AG04450 (cell line): ENCODE measurements around the gene GPR65. TPM values are rescaled to one million over a fixed set of nuclear protein-coding genes. Genes with fewer than 3 reads are reported as not detected.

Experiments
- CTCF ChIA-PET: fragments of 300-600, 350-600 bp; formaldehyde crosslinking; extraction: SDS; loops from one replicate; lab custom pipeline; 2022; ENCODE audit warnings: antibody characterized with exemption, inconsistent platforms; lab: Charles Lee
- POLR2A ChIA-PET: fragments of 350-600 bp; formaldehyde crosslinking; extraction: SDS; loops from one replicate; lab custom pipeline; 2021; ENCODE audit warnings: antibody characterized with exemption, inconsistent platforms; lab: Yijun Ruan, JAX
- DNase-seq: peaks from one replicate; pipeline ENCODE4 v3.0.0-alpha.2; 2011; ENCODE audit warnings: low read depth, low spot score
- H3K27ac ChIP-seq: one replicate; pipeline ENCODE4 v1.5.1; 2012; ENCODE audit warnings: low read depth, low read length, control low read depth
- H3K27me3 ChIP-seq: one replicate; pipeline ENCODE4 v1.6.0; 2012; ENCODE audit warnings: low read length; ENCODE audit not compliant: control insufficient read depth, insufficient read depth
- H3K4me3 ChIP-seq: 2 replicates; pipeline ENCODE4 v1.5.1; 2011; ENCODE audit warnings: mild to moderate bottlenecking, low read depth, low read length, control low read depth
- H3K9me3 ChIP-seq: 2 replicates; pipeline ENCODE4 v1.5.1; 2012; ENCODE audit warnings: low read length; ENCODE audit not compliant: control insufficient read depth, insufficient read depth
- CTCF ChIP-seq: IDR thresholded peaks from 2 replicates; pipeline ENCODE4 v1.5.1; 2011; ENCODE audit warnings: low read depth, low read length, control low read depth, inconsistent platforms
- polyA minus RNA-seq: library from RNA; depleted of rRNA, polyadenylated mRNA; stranded (reverse); fragments of >200 nt; gene quantifications from 2 replicates; pipeline ENCODE4 v1.2.3, GENCODE V29; 2011; rRNA and poly(A)+ RNA removed
- polyA plus RNA-seq: library from polyadenylated mRNA; depleted of rRNA; stranded (reverse); fragments of >200 nt; gene quantifications from 2 replicates; pipeline ENCODE4 v1.2.3, GENCODE V29; 2011; rRNA removed

Gene GPR65
- polyA plus RNA-seq = 0.04 TPM in 2 replicates
- polyA minus RNA-seq = 0.09 TPM in 1 of 2 replicates, not detected in the other

- POLR2A ChIA-PET = no interaction called here
- CTCF ChIA-PET = no interaction called here
- no peak within 1 kb of the TSS for H3K27ac ChIP-seq
- H3K4me3 ChIP-seq = no peak within 1 kb of the TSS
- no peaks in the 10 kb centered on the region for H3K27me3 ChIP-seq
- no peaks in the 10 kb centered on the region for H3K9me3 ChIP-seq
- TF ChIP-seq CTCF = no peak
- no peak for DNase-seq
Observed at GRCh38 chr14:88005050-88005481, at the start of gene GPR65. TSS of gene GPR65 (plus strand) at chr14:88005135. CDS start at chr14:88010848, 5,713 bp downstream.

- ChIA-PET POLR2A (no interaction called here), CTCF (interaction anchor here (2.3 kb wide), 1 partner anchor 10 kb away, joined by 16 read pairs; no protein-coding TSS in a partner anchor)
- Histone ChIP-seq H3K4me3 (no peak overlapping the region), H3K9me3 (no peaks in the 10 kb centered on the region), H3K27ac (no peak overlapping the region), H3K27me3 (no peaks in the 10 kb centered on the region)
- DNase-seq = no peak
- TF ChIP-seq CTCF = no peak
Observed at GRCh38 chr14:87955501-87955900, 49.4 kb upstream of the GPR65 start.

GRCh38 chr14:87960013-87960787 lies 44.7 kb upstream of the GPR65 start:
- TF ChIP-seq CTCF = no peak
- POLR2A ChIA-PET = no interaction called here
- DNase-seq = no peak

GRCh38 chr14:87961246-87961645 lies 43.7 kb upstream of the GPR65 start:
- Histone ChIP-seq H3K27ac (no peak overlapping the region), H3K4me3 (no peak overlapping the region), H3K27me3 (no peaks in the 10 kb centered on the region), H3K9me3 (no peaks in the 10 kb centered on the region)
- no peak for DNase-seq
- CTCF ChIA-PET = no interaction called here
- no peak for TF ChIP-seq CTCF
- POLR2A ChIA-PET = no interaction called here

More at GRCh38 chr14:87960013-87960787, 44.7 kb upstream of the GPR65 start:
- H3K9me3 ChIP-seq = no peaks in the 10 kb centered on the region
- no peaks in the 10 kb centered on the region for H3K27me3 ChIP-seq
- H3K27ac ChIP-seq = no peak overlapping the region
- H3K4me3 ChIP-seq = no peak overlapping the region
- CTCF ChIA-PET = no interaction called here

- H3K4me3 ChIP-seq = no peak overlapping the region
- no peaks in the 10 kb centered on the region for H3K27me3 ChIP-seq
- H3K27ac ChIP-seq = no peak overlapping the region
- POLR2A ChIA-PET = no interaction called here
- TF ChIP-seq CTCF = no peak
- no peak for DNase-seq
- CTCF ChIA-PET = interaction anchor here (0.6 to 2.5 kb wide), 4 partner anchors 21 to 483 kb away, joined by 3 to 18 read pairs (median 3); no protein-coding TSS in a partner anchor
- no peaks in the 10 kb centered on the region for H3K9me3 ChIP-seq
Observed at GRCh38 chr14:87966816-87967215, 38.1 kb upstream of the GPR65 start.
